ENCODE results near the gene WDR49. TPM values are rescaled to one million over a fixed set of nuclear protein-coding genes. Genes with fewer than 3 reads are reported as not detected.

Gene WDR49
- total and polyA plus RNA-seq, 10 of the 15 experiments (the other 5 are each of a cell fraction or from before 2014, with no cell fraction given), result 0.05 to 0.15 TPM; not detected in 8

- Histone ChIP-seq H3K9ac (ENCODE audit: control insufficient read depth, insufficient read depth, low read length) (no peak overlapping the region), H3K27ac (ENCODE audit: control insufficient read depth, insufficient read depth) (no peak overlapping the region), H2AFZ (ENCODE audit: control insufficient read depth, low read depth, low read length) (no peak overlapping the region), H3K79me2 (ENCODE audit: control insufficient read depth, insufficient read depth, low read length) (no peaks in the 10 kb centered on the region), H3K9me3 (replicated peaks; ENCODE audit: control insufficient read depth, insufficient read depth, low read length) (no peaks in the 10 kb centered on the region), H3K4me3 (no peak overlapping the region), H3K36me3 (ENCODE audit: control insufficient read depth in 2 of 2, insufficient read depth in 2 of 2, low read length in 1 of 2) (no peaks in the 10 kb centered on the region), H3K4me1 (ENCODE audit: control insufficient read depth, insufficient read depth, low read length) (no peaks in the 10 kb centered on the region), H4K20me1 (ENCODE audit: control insufficient read depth, insufficient read depth) (no peaks in the 10 kb centered on the region), H3K4me2 (ENCODE audit: control insufficient read depth, insufficient read depth) (no peak overlapping the region), H3K27me3 (replicated peaks in 1 of 2; ENCODE audit: control insufficient read depth in 2 of 2, insufficient read depth in 2 of 2, low read length in 1 of 2) (no peaks in the 10 kb centered on the region; a peak in 1 of 4 replicates)
- SMC1A ChIA-PET (ENCODE audit: uncharacterized antibody, unreplicated experiment), result no interaction called here
- ATAC-seq, result peak; percentile 67
- CTCF ChIA-PET, result interaction anchor here (1.7 kb wide), 1 partner anchor 9 kb away, joined by 4 read pairs; no protein-coding TSS in a partner anchor
- intact Hi-C loops (cut with micrococcal nuclease; ENCODE audit: unreplicated experiment), result no loop called here
- in situ Hi-C loops (cut with MboI), result no loop called here
- POLR2A ChIA-PET, result no interaction called here
- no peak for FAIRE-seq
- RAD21 ChIA-PET (ENCODE audit: unreplicated experiment), result no interaction called here
- BruUV-seq (replicated peaks), result no TSS peak
- TF ChIP-seq, protein P1, sequence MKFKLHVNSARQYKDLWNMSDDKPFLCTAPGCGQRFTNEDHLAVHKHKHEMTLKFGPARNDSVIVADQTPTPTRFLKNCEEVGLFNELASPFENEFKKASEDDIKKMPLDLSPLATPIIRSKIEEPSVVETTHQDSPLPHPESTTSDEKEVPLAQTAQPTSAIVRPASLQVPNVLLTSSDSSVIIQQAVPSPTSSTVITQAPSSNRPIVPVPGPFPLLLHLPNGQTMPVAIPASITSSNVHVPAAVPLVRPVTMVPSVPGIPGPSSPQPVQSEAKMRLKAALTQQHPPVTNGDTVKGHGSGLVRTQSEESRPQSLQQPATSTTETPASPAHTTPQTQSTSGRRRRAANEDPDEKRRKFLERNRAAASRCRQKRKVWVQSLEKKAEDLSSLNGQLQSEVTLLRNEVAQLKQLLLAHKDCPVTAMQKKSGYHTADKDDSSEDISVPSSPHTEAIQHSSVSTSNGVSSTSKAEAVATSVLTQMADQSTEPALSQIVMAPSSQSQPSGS (IDR thresholded peaks at IDR 0.05; ENCODE audit: low read length), result no peak
- no peak for TF ChIP-seq ZNF274 (IDR thresholded peaks at IDR 0.05; ENCODE audit: insufficient read depth, insufficient read length)
- TF ChIP-seq STAT1 (conservative IDR thresholded peaks at IDR 0.05), result no peak
- peak; percentile 39 for TF ChIP-seq SPI1 (IDR thresholded peaks at IDR 0.05; ENCODE audit: borderline replicate concordance, insufficient read depth, low read depth, low read length)
- TF ChIP-seq, protein P2, sequence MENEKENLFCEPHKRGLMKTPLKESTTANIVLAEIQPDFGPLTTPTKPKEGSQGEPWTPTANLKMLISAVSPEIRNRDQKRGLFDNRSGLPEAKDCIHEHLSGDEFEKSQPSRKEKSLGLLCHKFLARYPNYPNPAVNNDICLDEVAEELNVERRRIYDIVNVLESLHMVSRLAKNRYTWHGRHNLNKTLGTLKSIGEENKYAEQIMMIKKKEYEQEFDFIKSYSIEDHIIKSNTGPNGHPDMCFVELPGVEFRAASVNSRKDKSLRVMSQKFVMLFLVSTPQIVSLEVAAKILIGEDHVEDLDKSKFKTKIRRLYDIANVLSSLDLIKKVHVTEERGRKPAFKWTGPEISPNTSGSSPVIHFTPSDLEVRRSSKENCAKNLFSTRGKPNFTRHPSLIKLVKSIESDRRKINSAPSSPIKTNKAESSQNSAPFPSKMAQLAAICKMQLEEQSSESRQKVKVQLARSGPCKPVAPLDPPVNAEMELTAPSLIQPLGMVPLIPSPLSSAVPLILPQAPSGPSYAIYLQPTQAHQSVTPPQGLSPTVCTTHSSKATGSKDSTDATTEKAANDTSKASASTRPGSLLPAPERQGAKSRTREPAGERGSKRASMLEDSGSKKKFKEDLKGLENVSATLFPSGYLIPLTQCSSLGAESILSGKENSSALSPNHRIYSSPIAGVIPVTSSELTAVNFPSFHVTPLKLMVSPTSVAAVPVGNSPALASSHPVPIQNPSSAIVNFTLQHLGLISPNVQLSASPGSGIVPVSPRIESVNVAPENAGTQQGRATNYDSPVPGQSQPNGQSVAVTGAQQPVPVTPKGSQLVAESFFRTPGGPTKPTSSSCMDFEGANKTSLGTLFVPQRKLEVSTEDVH (IDR thresholded peaks at IDR 0.05; ENCODE audit: low read depth, partially characterized antibody), result no peak
- TF ChIP-seq IRF5 (IDR thresholded peaks at IDR 0.05; ENCODE audit: borderline replicate concordance), result no peak
- no peak for DNase-seq (ENCODE audit: low read depth, low spot score)
- 10% methylated on average over 5 of the region's 5 CpGs for WGBS (ENCODE audit: insufficient coverage, insufficient replicate concordance, low lambda C conversion rate, missing lambda C conversion rate)
Observed at GRCh38 chr3:167450195-167450594, 203.5 kb downstream of the WDR49 start.
